K562 (cell line): Measurements from ENCODE around the gene PRICKLE3. TPM values are rescaled to one million over a fixed set of nuclear protein-coding genes. Genes with fewer than 3 reads are reported as not detected.
A peak's percentile ranks its signal among the peaks of the same experiment; 100 is the strongest.

Experiments used
- ATAC-seq: fragments of 200-7000 bp; cut with Tn5 transposase; 3 replicates; pipeline ENCODE4 v1.9.1; 2020; ENCODE audit warnings: moderate library complexity
- BruUV-seq: library from RNA; stranded (reverse); fragments of 400-500 nt; replicated peaks from 2 replicates; lab custom pipeline; 2021; lab: Mats Ljungman, UMichigan
- CTCF ChIA-PET: fragments of 300-600 bp; formaldehyde crosslinking; extraction: SDS; loops from one replicate; lab custom pipeline; 2021; ENCODE audit warnings: low intra/inter-chr PET ratio; lab: Yijun Ruan, JAX
- POLR2A ChIA-PET: fragments of 300-600, 350-650 bp; sonication (Branson Sonifier 250); formaldehyde crosslinking; extraction: SDS; loops from one replicate; lab custom pipeline; 2021; ENCODE audit warnings: antibody characterized with exemption, inconsistent platforms; lab: Yijun Ruan, JAX
- DNase-seq, 4 experiments: peaks; one replicate each; pipeline versions ENCODE4 v3.0.0 to v3.0.0-alpha.2; 2011 to 2018; ENCODE audit warnings: low spot score in 3 of 4, mixed read lengths in 3 of 4; ENCODE audit errors: extremely low read depth in 1 of 4
- FAIRE-seq: peaks from 2 replicates; lab custom pipeline; 2011; peaks lifted over from hg19 to GRCh38; lab: Jason Lieb, UNC
- H2AFZ ChIP-seq: 2 replicates; pipeline ENCODE4 v1.6.0; 2011; ENCODE audit warnings: low read depth, low read length, control low read depth, inconsistent platforms
- H3K27ac ChIP-seq: fragments of 200-600 bp; 3 replicates; pipeline ENCODE4 v1.8.0; 2011; ENCODE audit warnings: low read depth, mild to moderate bottlenecking, control low read depth, inconsistent platforms, low read length, moderate library complexity, mixed read lengths; ENCODE audit errors: extremely low read depth
- H3K27me3 ChIP-seq, 2 experiments: fragments of 300-600 bp in 1 of 2; 2 replicates in 1 of 2; 3 replicates in 1 of 2; pipeline versions ENCODE4 v1.6.0 to v1.8.0; 2011; ENCODE audit warnings: inconsistent platforms in 2 of 2, low read length in 2 of 2, mild to moderate bottlenecking in 1 of 2, mixed read lengths in 1 of 2, moderate library complexity in 1 of 2; ENCODE audit not compliant: control insufficient read depth in 2 of 2, insufficient read depth in 2 of 2
- H3K36me3 ChIP-seq: fragments of 300-600 bp; 3 replicates; pipeline ENCODE4 v1.8.0; 2011; ENCODE audit warnings: mild to moderate bottlenecking, low read length, inconsistent platforms; ENCODE audit not compliant: control insufficient read depth, insufficient read depth
- H3K4me1 ChIP-seq, 2 experiments: fragments of 200-600 bp in 1 of 2; replicated peaks in 1 of 2; 2 replicates in 1 of 2; 3 replicates in 1 of 2; pipeline versions ENCODE4 v1.5.1 to v1.8.0; 2011; ENCODE audit warnings: inconsistent platforms in 2 of 2, low read length in 2 of 2, mild to moderate bottlenecking in 1 of 2, mixed read lengths in 1 of 2, moderate library complexity in 1 of 2; ENCODE audit not compliant: control insufficient read depth in 2 of 2, insufficient read depth in 2 of 2
- H3K4me2 ChIP-seq: 2 replicates; pipeline ENCODE4 v1.6.1; 2011; ENCODE audit warnings: low read length, control low read depth, inconsistent platforms, mixed read lengths; ENCODE audit not compliant: insufficient read depth
- H3K4me3 ChIP-seq: fragments of 200-600 bp; sonication (generic), shearing (Covaris generic); 2 replicates; pipeline ENCODE4 v1.5.1; 2016; ENCODE audit warnings: control low read depth, inconsistent platforms
- H3K79me2 ChIP-seq: fragments of 200-600 bp; 3 replicates; pipeline ENCODE4 v1.8.0; 2011; ENCODE audit warnings: low read length, inconsistent platforms; ENCODE audit not compliant: control insufficient read depth, insufficient read depth
- H3K9ac ChIP-seq, 2 experiments: 2 replicates each; pipeline versions ENCODE4 v1.6.0 to v1.6.1; 2011; ENCODE audit warnings: low read depth in 2 of 2, low read length in 2 of 2, control low read depth in 1 of 2, inconsistent platforms in 1 of 2, mild to moderate bottlenecking in 1 of 2, mixed read lengths in 1 of 2; ENCODE audit not compliant: insufficient read depth in 1 of 2
- H3K9me1 ChIP-seq: one replicate; pipeline ENCODE4 v1.6.0; 2011; ENCODE audit warnings: inconsistent platforms, mild to moderate bottlenecking, low read length, moderate library complexity; ENCODE audit not compliant: control insufficient read depth, insufficient read depth
- H3K9me3 ChIP-seq: replicated peaks from 2 replicates; pipeline ENCODE4 v1.5.1; 2011; ENCODE audit warnings: low read depth, low read length, inconsistent platforms; ENCODE audit not compliant: control insufficient read depth, insufficient read depth
- H4K20me1 ChIP-seq: replicated peaks from 2 replicates; pipeline ENCODE4 v1.6.1; 2011; ENCODE audit warnings: low read length, inconsistent platforms, mixed read lengths; ENCODE audit not compliant: control insufficient read depth, insufficient read depth
- LCOR ChIP-seq: sonication (generic); formaldehyde crosslinking; IDR thresholded peaks from 2 replicates; pipeline ENCODE4 v1.8.0; 2022; ENCODE audit warnings: mild to moderate bottlenecking, missing genetic modification reagents
- MEF2D ChIP-seq: conservative IDR thresholded peaks from 2 replicates; pipeline ENCODE4 v1.6.1; 2016; ENCODE audit warnings: low read depth, missing genetic modification characterization, missing compliant biosample characterization
- NCOA1 ChIP-seq: fragments of 450-650 bp; IDR thresholded peaks from 2 replicates; pipeline ENCODE4 v1.6.1; 2016; ENCODE audit warnings: low read depth
- PKNOX1 ChIP-seq: fragments of 450-650 bp; IDR thresholded peaks from 2 replicates; pipeline ENCODE4 v1.6.1; 2016
- PML ChIP-seq: IDR thresholded peaks from 2 replicates; pipeline ENCODE4 v1.6.1; 2012; ENCODE audit warnings: low read length, inconsistent platforms
- ZNF224 ChIP-seq: sonication (generic); formaldehyde crosslinking; IDR thresholded peaks from 2 replicates; pipeline ENCODE4 v1.8.0; 2022; ENCODE audit warnings: mild to moderate bottlenecking, missing genetic modification reagents
- ZNF586 ChIP-seq: fragments of 450-650 bp; formaldehyde crosslinking; conservative IDR thresholded peaks from 2 replicates; pipeline ENCODE4 v1.4.0; 2020; ENCODE audit warnings: mild to moderate bottlenecking, moderate library complexity
- ZNF780A ChIP-seq: fragments of 250-450 bp; sonication (Bioruptor Pico); IDR thresholded peaks from 2 replicates; pipeline ENCODE4 v1.5.0; 2021; ENCODE audit warnings: mild to moderate bottlenecking
- WGBS: fragments of 100-300 bp; shearing (Covaris generic); methylation state at CpG from one replicate; pipeline ENCODE4 v1.1.6; 2016; ENCODE audit warnings: low coverage, mixed read lengths; ENCODE audit not compliant: insufficient coverage; ENCODE audit errors: missing lambda C conversion rate; 5-methylcytosine and 5-hydroxymethylcytosine counted together
- in situ Hi-C: fragments of 300-500 bp; cut with MboI; formaldehyde crosslinking; loops from 4 replicates; pipeline ENCODE4 v1.15.0; 2018; ENCODE audit warnings: inconsistent platforms, mixed read lengths
- intact Hi-C: fragments of 100-400 bp; cut with micrococcal nuclease; formaldehyde crosslinking; loops from 2 replicates; pipeline ENCODE4 v1.14.2; 2022
- polyA plus RNA-seq, 8 experiments: library from polyadenylated mRNA; depleted of rRNA in 4 of 8; stranded (reverse) in 5 of 8; unstranded in 3 of 8; fragments of >200 nt; fragmentation: Nextera tagmentation in 2 of 8; fragmentation: Illumina TruSeq in 1 of 8; extraction: Ambion mirVana in 2 of 8; extraction: Trizol in 1 of 8; gene quantifications; 2 replicates each; pipeline versions ENCODE4 v1.2.1 to v1.2.3, GENCODE V29; 2011 to 2014; ENCODE audit warnings: inconsistent platforms in 1 of 8, missing spikeins in 1 of 8
- total RNA-seq, 7 experiments: library from RNA; depleted of rRNA in 6 of 7; stranded (reverse); fragments of >200 nt in 6 of 7; fragmentation: Illumina TruSeq in 2 of 7; extraction: Trizol in 2 of 7; gene quantifications; 2 replicates each; pipeline versions ENCODE4 v1.2.1 to v1.2.3, GENCODE V29; 2011 to 2021; ENCODE audit warnings: low replicate concordance in 1 of 7

PRICKLE3 gene
- total and polyA plus RNA-seq, 9 of the 15 experiments (the other 6 are each of a cell fraction or from before 2014, with no cell fraction given): 1.1 to 44.3 (median 14.0) TPM

- no peak for ATAC-seq
- FAIRE-seq: no peak
- Histone ChIP-seq H3K27me3 (no peaks in the 10 kb centered on the region), H3K4me2 (no peak overlapping the region), H4K20me1 (peaks cover 9% of the 10 kb centered on the region), H3K79me2 (peaks cover 50% of the 10 kb centered on the region), H3K9me1 (no peaks in the 10 kb centered on the region), H2AFZ (no peak overlapping the region), H3K9ac (peak overlapping the region in 1 of 2 experiments; percentile 33; a peak in 1 of 4 replicates), H3K4me1 (peaks cover 36 to 51% of the 10 kb centered on the region in 2 experiments), H3K4me3 (no peak overlapping the region), H3K9me3 (no peaks in the 10 kb centered on the region), H3K36me3 (peaks cover 16% of the 10 kb centered on the region; the same call in 1 of the 3 replicates), H3K27ac (peak overlapping the region; percentile 91; the same call in 1 of the 3 replicates)
- WGBS: 67% methylated on average over 10 of the region's 10 CpGs
- no peak for DNase-seq
- CTCF ChIA-PET: no interaction called here
- in situ Hi-C loops (no loop called here), intact Hi-C loops (no loop called here)
- POLR2A ChIA-PET: no interaction called here
- no TSS peak for BruUV-seq
- TF ChIP-seq NCOA1: no peak
- TF ChIP-seq ZNF224: no peak
- TF ChIP-seq ZNF586: no peak
- TF ChIP-seq LCOR: no peak
- TF ChIP-seq PKNOX1: peak; percentile 67
- TF ChIP-seq PML: no peak
- no peak for TF ChIP-seq MEF2D (tag)
- no peak for TF ChIP-seq ZNF780A (CRISPR knock-in tag)
These were observed 1.4 kb upstream of the PRICKLE3 start for GRCh38 chrX:49187526-49187925.
